HEK293 (cell line): Measurements from ENCODE around the gene SHISA5.

ENCODE experiments used
- IKZF3 ChIP-seq: fragments of 450-650 bp; IDR thresholded peaks from 2 replicates; pipeline ENCODE4 v1.5.0; 2018; ENCODE audit warnings: missing biosample characterization, mild to moderate bottlenecking, missing genetic modification characterization, moderate library complexity
- KLF16 ChIP-seq: fragments of 450-650 bp; formaldehyde crosslinking; IDR thresholded peaks from 2 replicates; pipeline ENCODE4 v1.5.1; 2017; ENCODE audit warnings: missing biosample characterization, missing genetic modification characterization
- MEIS1 ChIP-seq: sonication (generic); formaldehyde crosslinking; IDR thresholded peaks from 2 replicates; pipeline ENCODE4 v1.8.1; 2022; ENCODE audit warnings: missing genetic modification reagents, mild to moderate bottlenecking, borderline replicate concordance
- TCF7L2 ChIP-seq: IDR thresholded peaks from 2 replicates; pipeline ENCODE4 v1.6.1; 2011; ENCODE audit warnings: low read depth, mild to moderate bottlenecking, inconsistent platforms, low read length, moderate library complexity, borderline replicate concordance
- ZNF146 ChIP-seq: fragments of 450-650 bp; formaldehyde crosslinking; IDR thresholded peaks from 2 replicates; pipeline ENCODE4 v1.5.1; 2016; ENCODE audit warnings: missing biosample characterization, missing genetic modification characterization
- ZNF585B ChIP-seq: fragments of 450-650 bp; formaldehyde crosslinking; IDR thresholded peaks from 2 replicates; pipeline ENCODE4 v1.5.1; 2016; ENCODE audit warnings: missing biosample characterization, missing genetic modification characterization
- ZNF624 ChIP-seq: fragments of 450-650 bp; formaldehyde crosslinking; IDR thresholded peaks from 2 replicates; pipeline ENCODE4 v1.5.1; 2017; ENCODE audit warnings: missing biosample characterization, missing genetic modification characterization
- TF ChIP-seq, protein P1 (sequence below): fragments of 450-650 bp; formaldehyde crosslinking; IDR thresholded peaks from 2 replicates; pipeline ENCODE4 v1.5.1; 2016; ENCODE audit warnings: missing biosample characterization, missing genetic modification characterization

DNA sequence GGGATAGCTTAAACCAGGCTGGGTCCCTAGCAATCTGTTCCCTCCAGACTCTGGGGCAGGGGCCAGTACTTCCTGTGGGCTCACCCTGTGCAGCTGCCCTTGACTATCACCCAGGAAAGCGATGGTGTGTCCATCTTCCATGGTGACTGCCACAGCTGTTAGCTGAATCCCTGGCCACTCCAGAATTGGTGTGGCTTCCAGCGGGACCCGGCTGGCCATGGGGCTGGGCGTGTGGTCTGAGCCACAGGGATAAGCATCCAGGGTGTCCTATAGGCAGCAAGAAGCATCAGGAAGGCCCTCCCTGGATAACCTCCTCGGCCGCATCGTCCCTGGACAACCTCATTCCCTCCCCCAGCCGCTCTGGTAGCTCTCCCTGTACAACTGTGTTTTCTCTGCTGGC, 81.3 kb downstream of the SHISA5 start:
- TF ChIP-seq TCF7L2 (no peak), ZNF624 (no peak), KLF16 (tag by site-specific recombination) (no peak), ZNF146 (tag by site-specific recombination) (no peak), ZNF585B (tag by site-specific recombination) (no peak), IKZF3 (no peak), MEIS1 (CRISPR knock-in tag) (no peak)
- TF ChIP-seq, protein P1, sequence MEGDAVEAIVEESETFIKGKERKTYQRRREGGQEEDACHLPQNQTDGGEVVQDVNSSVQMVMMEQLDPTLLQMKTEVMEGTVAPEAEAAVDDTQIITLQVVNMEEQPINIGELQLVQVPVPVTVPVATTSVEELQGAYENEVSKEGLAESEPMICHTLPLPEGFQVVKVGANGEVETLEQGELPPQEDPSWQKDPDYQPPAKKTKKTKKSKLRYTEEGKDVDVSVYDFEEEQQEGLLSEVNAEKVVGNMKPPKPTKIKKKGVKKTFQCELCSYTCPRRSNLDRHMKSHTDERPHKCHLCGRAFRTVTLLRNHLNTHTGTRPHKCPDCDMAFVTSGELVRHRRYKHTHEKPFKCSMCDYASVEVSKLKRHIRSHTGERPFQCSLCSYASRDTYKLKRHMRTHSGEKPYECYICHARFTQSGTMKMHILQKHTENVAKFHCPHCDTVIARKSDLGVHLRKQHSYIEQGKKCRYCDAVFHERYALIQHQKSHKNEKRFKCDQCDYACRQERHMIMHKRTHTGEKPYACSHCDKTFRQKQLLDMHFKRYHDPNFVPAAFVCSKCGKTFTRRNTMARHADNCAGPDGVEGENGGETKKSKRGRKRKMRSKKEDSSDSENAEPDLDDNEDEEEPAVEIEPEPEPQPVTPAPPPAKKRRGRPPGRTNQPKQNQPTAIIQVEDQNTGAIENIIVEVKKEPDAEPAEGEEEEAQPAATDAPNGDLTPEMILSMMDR, result no peak
